GM21717 (cell line): ENCODE measurements around the gene SPDEF.
A peak's percentile ranks its signal among the peaks of the same experiment; 100 is the strongest.

ENCODE experiments used
- ATAC-seq: cut with Tn5 transposase; IDR thresholded peaks from one replicate; pipeline ENCODE4 v1.9.1; 2021; ENCODE audit warnings: mild to moderate bottlenecking, moderate library complexity; ENCODE audit not compliant: unreplicated experiment

The SPDEF gene

GRCh38 chr6:34528996-34529664, 27.0 kb downstream of the SPDEF start:
- ATAC-seq: no peak

DNA sequence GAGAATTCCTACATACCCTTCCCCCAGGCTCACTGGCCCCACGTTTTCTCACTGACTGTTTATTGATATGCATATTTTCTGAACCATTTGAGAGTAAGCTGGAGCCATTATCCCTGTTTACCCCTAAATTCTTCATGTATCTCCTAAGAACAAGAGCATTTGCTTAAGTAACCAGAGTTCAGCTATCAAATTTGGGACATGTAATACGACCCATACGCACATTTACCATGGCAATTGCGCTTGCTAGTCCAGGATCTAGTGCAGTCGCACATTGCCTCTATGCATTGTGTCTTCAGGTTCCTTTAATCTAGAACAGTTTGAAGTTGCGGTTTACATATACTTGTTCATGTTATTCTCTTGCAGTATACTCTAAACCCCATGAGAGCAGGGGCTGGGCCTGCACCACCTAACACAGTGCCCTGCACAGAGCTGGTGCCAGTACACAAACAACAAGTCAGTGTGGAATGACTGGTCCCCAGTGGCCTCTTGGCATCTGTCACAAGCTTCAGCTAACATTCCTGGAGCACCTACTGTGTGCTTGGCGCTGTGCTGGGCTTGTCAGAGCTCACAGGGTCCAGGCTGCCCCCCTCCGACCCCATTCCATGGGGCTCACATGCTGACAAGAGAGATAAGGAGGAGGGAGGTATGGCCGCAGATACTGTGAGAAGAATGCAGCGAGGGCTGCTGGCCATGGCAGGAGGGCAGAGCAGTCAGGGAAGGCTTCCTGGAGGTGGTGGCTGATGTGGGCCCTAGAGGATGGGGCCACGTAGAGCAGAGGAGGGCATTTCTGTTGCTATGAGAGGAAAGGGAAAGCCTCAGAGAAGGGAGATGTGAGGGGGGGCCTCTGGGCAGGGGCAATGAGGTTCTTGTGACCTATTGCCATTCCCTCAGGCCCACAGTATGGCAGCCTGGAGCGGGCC, 28.1 kb downstream of the SPDEF start:
- no peak for ATAC-seq

- ATAC-seq: peak; percentile 73
Observed at GRCh38 chr6:34526992-34527728, 29.0 kb downstream of the SPDEF start.

GRCh38 chr6:34526241-34526972, 29.7 kb downstream of the SPDEF start:
- ATAC-seq: no peak

GRCh38 chr6:34525431-34526175, 30.5 kb downstream of the SPDEF start:
- no peak for ATAC-seq

DNA sequence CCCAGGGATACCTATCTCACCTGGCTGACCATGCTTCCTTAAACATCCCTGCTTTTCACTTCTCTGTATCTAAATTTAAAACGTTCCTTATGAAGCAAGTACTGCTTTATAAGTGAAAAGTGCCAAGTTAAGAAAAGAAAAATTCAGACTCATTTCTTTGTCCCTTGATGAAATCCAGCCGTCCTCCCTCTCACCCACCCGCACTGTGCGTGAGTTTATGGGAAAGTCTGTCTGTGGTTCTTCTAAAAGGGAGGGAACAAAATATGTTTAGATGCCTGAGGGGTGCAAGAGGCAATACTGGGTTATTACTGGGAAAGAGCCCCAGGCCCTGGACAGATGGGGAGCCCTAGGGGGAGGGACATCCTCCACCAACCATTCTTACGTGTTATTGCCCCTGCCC, 31.2 kb downstream of the SPDEF start:
- ATAC-seq: no peak

DNA sequence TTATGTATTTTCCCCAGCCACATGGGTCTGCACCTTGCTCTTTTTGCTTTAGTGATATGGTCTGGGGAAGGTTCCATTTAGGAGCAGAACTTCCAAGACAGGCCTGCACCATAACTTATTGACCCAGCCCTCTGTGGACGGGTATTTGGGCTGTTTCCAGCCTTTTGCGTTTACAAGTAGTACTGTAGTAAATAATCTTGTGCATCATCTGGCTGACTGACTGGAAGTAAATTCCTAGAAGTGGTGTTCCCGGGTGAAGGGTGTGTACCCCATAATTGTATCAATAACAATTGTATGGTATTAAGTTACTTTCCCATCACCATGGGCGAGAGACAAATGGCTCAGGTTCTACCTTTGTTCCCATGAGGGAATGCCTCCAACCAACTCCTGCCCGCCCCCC, 31.6 kb downstream of the SPDEF start:
- no peak for ATAC-seq

- ATAC-seq: no peak
Observed at GRCh38 chr6:34523441-34524206, 32.5 kb downstream of the SPDEF start.

- no peak for ATAC-seq
Observed at GRCh38 chr6:34522761-34523160, 33.4 kb downstream of the SPDEF start.

DNA sequence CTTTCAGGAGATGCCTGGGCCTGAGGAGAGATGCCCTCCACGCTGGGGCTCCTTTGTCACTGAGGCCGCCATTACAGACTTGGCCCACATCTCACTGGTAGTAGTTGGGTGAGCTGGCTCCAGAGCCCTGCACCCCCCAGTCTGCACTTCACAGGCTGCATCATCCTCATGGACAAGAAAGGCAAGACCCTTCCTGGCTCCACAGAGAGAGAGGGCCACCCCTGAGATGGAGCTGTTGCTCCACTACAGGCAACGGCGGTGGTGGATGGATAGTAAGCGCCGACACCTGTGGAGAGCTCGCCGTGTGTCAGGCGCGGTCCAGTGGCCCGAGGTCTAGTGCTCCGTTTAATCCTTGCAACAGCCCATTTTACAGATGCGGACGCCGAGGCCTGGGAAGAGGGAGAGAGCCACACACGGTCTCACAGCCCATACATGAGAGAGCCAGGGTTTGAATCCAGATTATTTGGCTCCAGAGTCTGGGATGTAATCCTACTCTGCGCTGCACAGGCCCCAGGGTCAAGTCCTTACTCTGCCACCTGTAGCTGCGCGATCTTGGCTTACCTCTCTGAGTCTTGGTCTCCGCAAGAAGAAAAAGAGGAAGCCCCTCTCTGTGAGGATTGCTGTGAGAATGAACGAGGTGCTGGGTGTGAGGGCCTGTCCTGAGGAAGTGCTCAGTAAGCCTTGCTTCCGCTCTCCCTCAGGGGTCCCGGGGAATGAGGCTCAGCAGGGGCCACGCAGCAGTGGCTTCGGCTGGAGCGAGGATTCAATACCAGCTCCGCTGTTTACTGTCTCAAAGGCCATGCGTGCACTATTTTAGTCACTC, 34.5 kb downstream of the SPDEF start:
- ATAC-seq: no peak

DNA sequence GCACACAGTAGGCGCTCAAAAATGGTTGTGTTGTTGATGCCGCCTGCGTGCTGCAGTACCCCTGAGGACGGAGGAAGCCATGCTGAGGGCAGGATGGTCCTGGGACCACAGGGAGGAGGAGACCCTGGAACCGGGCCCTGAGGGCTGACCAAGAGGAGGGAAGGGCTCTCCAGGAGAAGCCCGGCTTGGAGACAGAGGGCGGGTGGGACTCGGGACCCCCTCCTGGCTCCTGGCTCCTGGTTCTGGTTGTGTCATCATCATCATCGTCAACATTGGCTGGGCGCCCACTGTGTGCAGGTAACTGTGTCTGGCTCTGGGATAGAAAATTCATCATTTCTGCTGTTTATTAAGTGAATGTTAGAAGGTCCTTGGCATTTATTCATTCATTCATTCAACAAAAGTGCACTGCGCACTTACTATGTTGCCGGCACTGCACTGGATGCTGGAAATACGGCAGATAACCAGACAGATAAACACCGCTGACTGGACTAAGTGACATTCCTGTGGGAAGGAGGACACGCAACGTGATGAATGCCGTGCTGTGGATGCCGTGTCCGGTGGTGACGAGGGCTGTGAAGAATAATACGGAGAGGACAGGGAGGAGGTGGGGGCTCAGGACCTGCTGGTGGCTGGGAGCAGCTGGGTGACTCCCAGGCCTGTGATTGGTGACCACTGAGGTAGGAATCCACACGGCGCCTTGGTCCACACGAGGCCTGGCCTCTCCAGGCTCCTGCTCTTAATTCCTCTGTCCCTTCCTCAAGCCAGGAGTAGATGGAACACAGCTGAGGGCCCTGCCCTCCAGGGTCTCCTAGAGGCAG, 35.3 kb downstream of the SPDEF start:
- no peak for ATAC-seq

DNA sequence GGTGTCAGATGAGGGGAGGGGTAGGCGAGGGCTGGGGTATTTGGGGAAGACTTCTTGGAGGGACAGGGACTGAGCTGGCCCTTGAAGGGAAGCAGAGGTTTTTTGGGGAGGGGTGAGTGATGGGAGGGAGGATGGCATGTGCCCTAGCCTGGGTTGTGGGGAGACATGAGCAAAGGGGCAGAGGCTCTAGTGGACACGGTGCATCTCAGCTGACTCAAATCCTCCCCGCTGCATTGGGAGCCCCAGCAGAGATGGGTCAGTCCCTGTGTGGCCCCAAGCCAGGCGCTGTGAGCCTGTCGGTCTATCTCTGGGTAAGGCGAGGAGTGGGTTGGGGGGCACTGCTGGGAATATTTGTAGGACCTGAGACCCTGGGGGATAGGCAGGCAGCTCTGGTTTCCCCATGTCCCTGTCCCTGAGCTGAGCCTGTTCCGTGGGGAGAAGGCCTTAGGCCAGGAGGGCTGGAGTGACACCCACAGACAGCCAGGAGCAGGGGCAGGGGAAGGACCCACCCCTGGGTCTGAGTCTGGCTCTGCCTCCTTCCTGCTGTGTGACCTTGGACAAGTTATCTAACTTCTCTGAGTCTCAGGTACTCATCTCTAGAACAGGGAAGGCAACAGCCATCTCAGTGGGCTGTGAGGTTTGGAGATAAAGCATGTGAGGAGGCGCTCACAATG, 36.0 kb downstream of the SPDEF start:
- ATAC-seq: no peak

DNA sequence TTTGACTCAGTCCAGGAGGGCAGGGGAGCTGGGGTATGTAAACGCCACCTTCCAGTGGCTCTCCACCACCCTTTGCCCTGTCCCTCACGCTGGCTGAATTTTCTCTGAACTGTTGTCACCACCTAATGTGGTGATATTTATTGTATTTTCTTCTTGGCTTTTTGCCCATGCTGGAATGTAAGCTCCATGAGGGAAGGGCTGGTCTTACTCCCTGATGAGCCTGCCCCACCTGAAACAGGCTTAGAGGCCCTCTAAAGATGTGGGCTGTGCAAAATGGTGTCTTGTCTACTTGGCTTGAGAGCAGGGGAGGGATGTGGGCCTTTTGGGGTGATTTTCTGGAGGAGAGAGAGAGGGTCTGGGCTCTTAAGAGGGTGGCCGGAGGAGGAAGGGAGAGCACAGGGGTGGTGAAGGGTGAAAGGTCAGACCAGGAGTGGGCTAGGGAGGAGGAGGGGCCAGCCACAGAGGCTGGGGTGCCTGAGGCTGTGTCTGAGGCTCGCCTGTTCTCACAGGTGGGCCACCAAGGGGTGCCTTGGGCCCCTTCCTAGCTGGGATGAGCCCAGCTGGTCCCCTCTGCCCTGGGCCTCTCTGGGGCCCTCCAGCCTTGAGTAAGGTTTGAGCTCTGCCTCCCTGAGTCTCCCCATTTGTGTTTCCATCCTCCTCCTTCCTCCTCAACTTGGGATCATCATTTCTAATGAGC, 37.3 kb downstream of the SPDEF start:
- no peak for ATAC-seq

- no peak for ATAC-seq
Observed at GRCh38 chr6:34517966-34518365, 38.2 kb downstream of the SPDEF start.

- no peak for ATAC-seq
Observed at GRCh38 chr6:34517461-34517881, 38.7 kb downstream of the SPDEF start.
